SJSA1 (cell line): ENCODE data around the gene PAK2. TPM values are rescaled to one million over a fixed set of nuclear protein-coding genes. Genes with fewer than 3 reads are reported as not detected.
A peak's percentile ranks its signal among the peaks of the same experiment; 100 is the strongest.

Source experiments
- DNase-seq, 2 experiments: peaks; one replicate each; pipeline ENCODE4 v3.0.0-alpha.2; 2015 to 2020; ENCODE audit warnings: low spot score in 2 of 2, low read depth in 1 of 2
- H3K27ac ChIP-seq: fragments of 250-450 bp; sonication (Bioruptor Pico); 2 replicates; pipeline ENCODE4 v1.5.1; 2020; ENCODE audit warnings: mild to moderate bottlenecking, moderate library complexity
- H3K27me3 ChIP-seq: fragments of 250-450 bp; sonication (Bioruptor Pico); replicated peaks from 2 replicates; pipeline ENCODE4 v1.5.1; 2020; ENCODE audit warnings: mild to moderate bottlenecking, moderate library complexity
- H3K36me3 ChIP-seq: fragments of 250-450 bp; sonication (Bioruptor Pico); 2 replicates; pipeline ENCODE4 v1.5.1; 2020; ENCODE audit warnings: mild to moderate bottlenecking
- H3K4me1 ChIP-seq: fragments of 250-450 bp; sonication (Bioruptor Pico); replicated peaks from 2 replicates; pipeline ENCODE4 v1.6.1; 2021; ENCODE audit warnings: mild to moderate bottlenecking
- H3K4me3 ChIP-seq: fragments of 250-450 bp; sonication (Bioruptor Pico); 2 replicates; pipeline ENCODE4 v1.5.1; 2020; ENCODE audit warnings: mild to moderate bottlenecking
- H3K9me3 ChIP-seq: fragments of 250-450 bp; sonication (Bioruptor Pico); replicated peaks from 2 replicates; pipeline ENCODE4 v1.5.1; 2020; ENCODE audit warnings: mild to moderate bottlenecking
- total RNA-seq: library from RNA; depleted of rRNA; stranded (reverse); fragments of >200 nt; shearing (Covaris generic); gene quantifications from 2 replicates; pipeline ENCODE4 v1.2.3, GENCODE V29; 2014; rRNA removed

PAK2 gene
- 19.5 and 22.4 TPM in 2 replicates for total RNA-seq

GRCh38 chr3:196739671-196740480, at the start of gene PAK2:
PAK2 (plus strand) TSS chr3:196739857; CDS start chr3:196782647, 42,790 bp downstream.
- peak within 1 kb of the TSS; percentile 87 for H3K4me3 ChIP-seq
- no peaks in the 10 kb centered on the region for H3K9me3 ChIP-seq
- H3K36me3 ChIP-seq = peaks cover 8% of the 10 kb centered on the region
- H3K4me1 ChIP-seq = peaks cover 17% of the 10 kb centered on the region
- DNase-seq = peak; percentile 68 to 86
- peak within 1 kb of the TSS; percentile 87 for H3K27ac ChIP-seq
- H3K27me3 ChIP-seq = no peaks in the 10 kb centered on the region

GRCh38 chr3:196689941-196690660, 49.6 kb upstream of the PAK2 start:
- no peak for DNase-seq
- Histone ChIP-seq H3K4me1 (no peaks in the 10 kb centered on the region), H3K4me3 (no peak overlapping the region), H3K27ac (no peak overlapping the region), H3K36me3 (no peaks in the 10 kb centered on the region), H3K27me3 (no peaks in the 10 kb centered on the region), H3K9me3 (no peaks in the 10 kb centered on the region)

GRCh38 chr3:196691386-196691785, 48.3 kb upstream of the PAK2 start:
- no peaks in the 10 kb centered on the region for H3K36me3 ChIP-seq
- H3K4me3 ChIP-seq = no peak overlapping the region
- no peaks in the 10 kb centered on the region for H3K9me3 ChIP-seq
- no peaks in the 10 kb centered on the region for H3K27me3 ChIP-seq
- no peak overlapping the region for H3K27ac ChIP-seq
- H3K4me1 ChIP-seq = no peaks in the 10 kb centered on the region
- DNase-seq = no peak

GRCh38 chr3:196694202-196694638, 45.4 kb upstream of the PAK2 start:
- Histone ChIP-seq H3K4me3 (no peak overlapping the region), H3K27ac (no peak overlapping the region), H3K36me3 (no peaks in the 10 kb centered on the region), H3K27me3 (no peaks in the 10 kb centered on the region), H3K9me3 (no peaks in the 10 kb centered on the region), H3K4me1 (no peaks in the 10 kb centered on the region)
- no peak for DNase-seq

- Histone ChIP-seq H3K27me3 (no peaks in the 10 kb centered on the region), H3K4me1 (no peaks in the 10 kb centered on the region), H3K27ac (no peak overlapping the region), H3K36me3 (no peaks in the 10 kb centered on the region), H3K4me3 (no peak overlapping the region), H3K9me3 (no peaks in the 10 kb centered on the region)
- no peak for DNase-seq
Observed at GRCh38 chr3:196694941-196695848, 44.5 kb upstream of the PAK2 start.

GRCh38 chr3:196695849-196696226, 43.8 kb upstream of the PAK2 start:
- Histone ChIP-seq H3K27me3 (no peaks in the 10 kb centered on the region), H3K4me3 (no peak overlapping the region), H3K36me3 (no peaks in the 10 kb centered on the region), H3K9me3 (no peaks in the 10 kb centered on the region), H3K4me1 (no peaks in the 10 kb centered on the region), H3K27ac (no peak overlapping the region)
- no peak for DNase-seq

GRCh38 chr3:196697270-196697669, 42.4 kb upstream of the PAK2 start:
- Histone ChIP-seq H3K27ac (no peak overlapping the region), H3K4me1 (no peaks in the 10 kb centered on the region), H3K4me3 (no peak overlapping the region), H3K9me3 (no peaks in the 10 kb centered on the region), H3K36me3 (no peaks in the 10 kb centered on the region), H3K27me3 (no peaks in the 10 kb centered on the region)
- DNase-seq = no peak

GRCh38 chr3:196699749-196700148, 39.9 kb upstream of the PAK2 start:
- Histone ChIP-seq H3K27me3 (no peaks in the 10 kb centered on the region), H3K4me3 (no peak overlapping the region), H3K27ac (no peak overlapping the region), H3K36me3 (no peaks in the 10 kb centered on the region), H3K4me1 (no peaks in the 10 kb centered on the region), H3K9me3 (no peaks in the 10 kb centered on the region)
- no peak for DNase-seq

- Histone ChIP-seq H3K9me3 (no peaks in the 10 kb centered on the region), H3K4me1 (no peaks in the 10 kb centered on the region), H3K27ac (no peak overlapping the region), H3K36me3 (no peaks in the 10 kb centered on the region), H3K27me3 (no peaks in the 10 kb centered on the region), H3K4me3 (no peak overlapping the region)
- DNase-seq = no peak
Observed at GRCh38 chr3:196700801-196701200, 38.9 kb upstream of the PAK2 start.

- Histone ChIP-seq H3K4me1 (peaks cover under 1% of the 10 kb centered on the region), H3K36me3 (no peaks in the 10 kb centered on the region), H3K4me3 (no peak overlapping the region), H3K27me3 (no peaks in the 10 kb centered on the region), H3K27ac (no peak overlapping the region), H3K9me3 (no peaks in the 10 kb centered on the region)
- DNase-seq = no peak
Observed at GRCh38 chr3:196706327-196706726, 33.3 kb upstream of the PAK2 start.

- no peak for DNase-seq
- H3K27ac ChIP-seq = no peak overlapping the region
- no peaks in the 10 kb centered on the region; the same call in 1 of the 2 replicates for H3K36me3 ChIP-seq
- H3K4me3 ChIP-seq = no peak overlapping the region
- H3K4me1 ChIP-seq = peaks cover 5% of the 10 kb centered on the region
- H3K9me3 ChIP-seq = no peaks in the 10 kb centered on the region
- H3K27me3 ChIP-seq = no peaks in the 10 kb centered on the region
Observed at GRCh38 chr3:196706731-196707130, 32.9 kb upstream of the PAK2 start.

GRCh38 chr3:196707566-196707965, 32.1 kb upstream of the PAK2 start:
- Histone ChIP-seq H3K36me3 (peaks cover 8% of the 10 kb centered on the region), H3K9me3 (no peaks in the 10 kb centered on the region), H3K4me3 (no peak overlapping the region), H3K4me1 (peaks cover 6% of the 10 kb centered on the region), H3K27ac (no peak overlapping the region), H3K27me3 (no peaks in the 10 kb centered on the region)
- no peak for DNase-seq

- Histone ChIP-seq H3K27ac (no peak overlapping the region), H3K4me3 (no peak overlapping the region), H3K9me3 (no peaks in the 10 kb centered on the region), H3K4me1 (peaks cover 6% of the 10 kb centered on the region), H3K36me3 (peaks cover 9% of the 10 kb centered on the region), H3K27me3 (no peaks in the 10 kb centered on the region)
- DNase-seq = no peak
Observed at GRCh38 chr3:196708467-196708866, 31.2 kb upstream of the PAK2 start.
